Measurements from ENCODE around the gene LAMA5. TPM values are rescaled to one million over a fixed set of nuclear protein-coding genes. Genes with fewer than 3 reads are reported as not detected.

Gene LAMA5
- total RNA-seq, 1 donor from 2014 or later, result 79.6 TPM

- DNase-seq, result no peak
- intact Hi-C loops (cut with DNase I), result no loop called here
- ATAC-seq (ENCODE audit: poor library complexity), result no peak
These were observed 52.3 kb downstream of the LAMA5 start for GRCh38 chr20:62314711-62315302.

- DNase-seq, result no peak
- intact Hi-C loops (cut with DNase I), result no loop called here
- no peak for ATAC-seq (ENCODE audit: poor library complexity)
These were observed 52.8 kb downstream of the LAMA5 start for GRCh38 chr20:62314339-62314638.

- DNase-seq (no peak), ATAC-seq (ENCODE audit: poor library complexity) (no peak)
- intact Hi-C loops (cut with DNase I), result no loop called here
These were observed 53.4 kb downstream of the LAMA5 start for GRCh38 chr20:62313460-62314338.

GRCh38 chr20:62313021-62313420 lies 54.1 kb downstream of the LAMA5 start:
- intact Hi-C loops (cut with DNase I), result no loop called here
- DNase-seq, result no peak
- ATAC-seq (ENCODE audit: poor library complexity), result no peak

- intact Hi-C loops (cut with DNase I), result no loop called here
- ATAC-seq (ENCODE audit: poor library complexity) (no peak), DNase-seq (no peak)
These were observed 54.5 kb downstream of the LAMA5 start for GRCh38 chr20:62312662-62312977.

- intact Hi-C loops (cut with DNase I), result no loop called here
- no peak for DNase-seq
- ATAC-seq (ENCODE audit: poor library complexity), result no peak
These were observed 55.1 kb downstream of the LAMA5 start for GRCh38 chr20:62311832-62312661.

- ATAC-seq (ENCODE audit: poor library complexity) (no peak), DNase-seq (no peak)
- intact Hi-C loops (cut with DNase I), result no loop called here
These were observed 56.0 kb downstream of the LAMA5 start for GRCh38 chr20:62311150-62311549.

GRCh38 chr20:62310757-62311121 lies 56.4 kb downstream of the LAMA5 start:
- DNase-seq (no peak), ATAC-seq (ENCODE audit: poor library complexity) (no peak)
- intact Hi-C loops (cut with DNase I), result no loop called here

- intact Hi-C loops (cut with DNase I), result no loop called here
- ATAC-seq (ENCODE audit: poor library complexity) (no peak), DNase-seq (no peak)
These were observed 57.0 kb downstream of the LAMA5 start for GRCh38 chr20:62309947-62310756.

- ATAC-seq (ENCODE audit: poor library complexity) (no peak), DNase-seq (no peak)
- intact Hi-C loops (cut with DNase I), result no loop called here
These were observed 57.7 kb downstream of the LAMA5 start for GRCh38 chr20:62309198-62309944.

GRCh38 chr20:62308102-62308822 lies 58.9 kb downstream of the LAMA5 start:
- no peak for DNase-seq
- ATAC-seq (ENCODE audit: poor library complexity), result peak; percentile 32
- intact Hi-C loops (cut with DNase I), result no loop called here

- intact Hi-C loops (cut with DNase I), result no loop called here
- DNase-seq, result no peak
- ATAC-seq (ENCODE audit: poor library complexity), result no peak
These were observed 59.6 kb downstream of the LAMA5 start for GRCh38 chr20:62307226-62308101.

- ATAC-seq (ENCODE audit: poor library complexity) (no peak), DNase-seq (no peak)
- intact Hi-C loops (cut with DNase I), result no loop called here
These were observed 60.5 kb downstream of the LAMA5 start for GRCh38 chr20:62306414-62307187.

- intact Hi-C loops (cut with DNase I), result no loop called here
- DNase-seq, result no peak
- ATAC-seq (ENCODE audit: poor library complexity), result no peak
These were observed 61.2 kb downstream of the LAMA5 start for GRCh38 chr20:62305765-62306413.

- no peak for DNase-seq
- ATAC-seq (ENCODE audit: poor library complexity), result no peak
- intact Hi-C loops (cut with DNase I), result no loop called here
These were observed 61.9 kb downstream of the LAMA5 start for GRCh38 chr20:62305149-62305764.

All from Right ventricle myocardium superior (tissue), 1 donor.